Activated T-cell treated with anti-CD3 and anti-CD28 coated beads, Interleukin-2, amount 50 U/mL, for 4 hours (primary cell): Measurements from ENCODE around the gene FSCN2. TPM values are rescaled to one million over a fixed set of nuclear protein-coding genes. Genes with fewer than 3 reads are reported as not detected.

Source experiments
- ATAC-seq, 2 donors: fragments of 200-7000 bp; cut with Tn5 transposase; one replicate each; pipeline ENCODE4 v1.10.0; 2021
- DNase-seq: peaks from one replicate; pipeline ENCODE4 v3.0.0-alpha.2; 2020
- H3K27me3 Mint-ChIP-seq: one replicate; pipeline ENCODE4 v1.8.0; 2021; ENCODE audit warnings: low read depth, mixed read lengths
- H3K36me3 Mint-ChIP-seq: one replicate; pipeline ENCODE4 v1.8.0; 2022; ENCODE audit warnings: mixed read lengths; ENCODE audit not compliant: insufficient read depth
- H3K4me1 Mint-ChIP-seq: one replicate; pipeline ENCODE4 v1.8.0; 2021; ENCODE audit warnings: low read depth, mixed read lengths
- H3K4me3 Mint-ChIP-seq: one replicate; pipeline ENCODE4 v1.8.0; 2021; ENCODE audit warnings: mild to moderate bottlenecking, moderate library complexity, mixed read lengths
- H3K9me3 Mint-ChIP-seq: one replicate; pipeline ENCODE4 v1.8.0; 2021; ENCODE audit warnings: mixed read lengths
- total RNA-seq, 3 donors: library from RNA; stranded (reverse); gene quantifications; one replicate each; pipeline ENCODE4 v1.2.1, GENCODE V29; 2021

FSCN2 gene
- total RNA-seq, 3 donors from 2014 or later, result 0.33 to 0.58 TPM; not detected in 1

DNA sequence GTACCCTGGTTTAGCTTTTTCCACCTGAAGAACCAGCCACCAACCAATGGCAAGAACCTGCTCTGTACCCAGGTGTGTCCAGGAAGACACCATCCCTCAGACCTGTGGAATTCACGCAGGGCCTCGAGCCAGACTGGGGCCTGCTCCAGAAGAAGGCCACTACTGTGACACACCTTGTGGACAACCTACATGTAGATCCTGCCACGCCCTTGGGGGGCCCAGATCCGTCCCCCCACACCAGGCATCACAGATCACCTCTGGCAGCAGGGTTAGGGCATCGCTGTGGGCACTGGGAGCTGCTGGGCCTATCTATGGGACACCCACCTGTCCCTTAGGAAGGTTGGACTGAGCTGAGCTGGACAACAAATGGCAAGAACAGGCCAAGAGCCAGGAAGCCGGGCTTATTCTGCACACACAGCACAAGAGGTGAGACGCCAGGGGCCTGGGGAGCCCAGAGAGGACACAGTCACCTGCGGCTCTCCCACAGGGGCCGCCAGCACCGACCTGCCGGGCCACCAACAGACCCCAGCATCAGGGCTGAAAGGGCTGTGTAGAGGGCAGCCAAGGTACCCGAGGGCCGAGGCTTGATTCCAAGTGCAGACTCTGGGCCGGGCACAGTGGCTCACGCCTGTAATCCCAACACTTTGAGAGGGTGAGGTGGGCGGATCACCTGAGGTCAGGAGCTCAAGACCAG lies 16.3 kb downstream of the FSCN2 start:
- Mint-ChIP-seq H3K4me1 (peaks cover 3% of the 10 kb centered on the region), H3K9me3 (no peaks in the 10 kb centered on the region), H3K27me3 (no peaks in the 10 kb centered on the region), H3K36me3 (peaks cover 13% of the 10 kb centered on the region), H3K4me3 (no peak overlapping the region)
- no peak for DNase-seq
- ATAC-seq, result no peak

DNA sequence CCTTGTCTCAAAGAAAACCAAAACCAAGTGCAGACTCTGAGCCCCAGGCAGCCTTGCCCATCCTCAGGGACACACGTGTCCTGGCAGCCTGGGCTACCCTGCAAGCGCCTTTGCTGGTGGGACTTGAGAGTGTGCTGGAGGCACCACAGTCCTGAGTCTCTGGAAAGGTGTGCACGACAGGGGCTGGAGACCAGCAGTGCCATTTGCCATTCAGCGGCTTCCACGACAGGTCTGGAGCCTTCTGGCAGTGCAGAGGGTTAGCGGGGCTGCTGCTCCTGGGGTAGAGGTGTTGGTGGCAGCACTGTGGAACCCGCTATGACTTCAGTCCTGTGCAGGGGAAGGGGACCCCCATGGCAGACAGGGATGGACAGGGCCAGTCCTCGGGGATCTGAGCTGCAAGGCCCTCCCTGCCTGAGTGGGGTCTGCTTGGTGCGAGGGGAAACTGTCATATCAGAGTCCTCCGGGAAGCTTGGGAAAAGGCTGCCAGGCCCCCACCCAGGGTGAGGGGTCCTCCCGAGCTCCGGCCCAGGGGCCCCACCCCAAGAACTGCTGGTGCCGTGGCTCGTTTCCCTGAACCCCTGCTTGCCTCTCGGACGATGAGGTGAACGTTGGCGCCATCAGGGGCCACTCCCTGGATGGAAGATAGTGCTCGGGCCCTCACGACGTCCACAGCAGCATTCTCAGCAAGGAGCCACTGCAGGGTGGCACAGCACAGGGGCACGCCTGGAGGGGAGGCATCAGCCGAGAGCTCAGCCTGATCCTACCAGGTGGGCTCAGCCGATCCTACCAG lies 17.2 kb downstream of the FSCN2 start:
- peaks cover 11% of the 10 kb centered on the region for H3K4me1 Mint-ChIP-seq
- DNase-seq, result no peak
- no peaks in the 10 kb centered on the region for H3K9me3 Mint-ChIP-seq
- H3K4me3 Mint-ChIP-seq, result no peak overlapping the region
- ATAC-seq, result no peak
- H3K36me3 Mint-ChIP-seq, result peaks cover 21% of the 10 kb centered on the region
- no peaks in the 10 kb centered on the region for H3K27me3 Mint-ChIP-seq

DNA sequence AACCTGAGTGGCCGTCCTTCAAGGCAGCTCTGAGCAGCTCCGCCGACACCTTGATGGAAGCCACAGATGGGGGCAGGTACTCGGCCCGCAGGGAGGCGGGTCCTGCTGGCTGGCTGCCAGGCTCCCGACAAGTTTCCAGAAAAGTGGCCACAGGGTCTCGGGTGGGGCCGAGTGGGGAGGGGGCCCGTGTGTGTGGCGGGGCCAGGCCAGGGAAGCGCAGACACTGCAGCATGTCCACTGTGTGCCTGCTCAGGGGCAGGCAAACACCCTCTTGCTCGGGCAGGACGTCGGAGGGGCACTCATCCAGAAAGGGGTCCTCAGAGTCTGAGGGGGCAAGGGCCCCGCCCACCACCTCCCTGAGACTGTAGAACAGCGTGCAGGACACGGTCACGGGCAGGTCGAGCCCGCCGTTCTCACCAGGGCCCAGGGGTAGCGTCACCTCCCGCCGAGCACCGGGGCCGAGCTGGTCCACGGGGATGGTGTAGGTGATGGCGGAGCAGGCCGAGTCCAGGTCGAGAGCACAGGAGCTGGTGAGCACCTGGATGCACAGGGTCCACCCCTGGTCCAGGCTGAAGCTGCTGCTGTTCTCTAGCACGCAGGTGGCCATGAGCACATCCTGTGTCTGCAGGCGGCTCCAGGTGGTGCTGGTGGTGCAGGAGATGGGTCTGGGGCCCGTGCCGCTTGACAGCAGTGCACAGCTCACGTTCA lies 18.9 kb downstream of the FSCN2 start:
- no peak for ATAC-seq
- Mint-ChIP-seq H3K9me3 (no peaks in the 10 kb centered on the region), H3K4me1 (peaks cover 19% of the 10 kb centered on the region), H3K27me3 (no peaks in the 10 kb centered on the region), H3K36me3 (peaks cover 19% of the 10 kb centered on the region), H3K4me3 (no peak overlapping the region)
- DNase-seq, result no peak

DNA sequence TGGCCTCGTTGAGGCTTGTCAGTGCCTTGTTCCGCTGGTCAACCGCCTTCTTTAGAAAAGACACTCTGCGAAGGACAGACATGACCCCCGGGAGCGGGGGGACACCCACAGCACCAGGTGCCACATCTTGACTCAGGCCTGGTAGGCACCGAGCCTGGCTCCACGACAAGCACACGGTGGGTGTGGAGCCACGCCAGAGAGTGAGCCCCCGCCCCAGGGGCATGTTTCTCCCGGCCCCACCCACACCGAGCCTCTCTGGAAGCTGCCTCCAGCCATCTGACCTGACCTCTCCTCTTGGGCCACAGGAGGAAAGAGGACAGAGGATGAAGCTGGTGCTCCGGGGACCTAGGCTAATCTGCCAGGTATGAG lies 19.4 kb downstream of the FSCN2 start:
- Mint-ChIP-seq H3K27me3 (no peaks in the 10 kb centered on the region), H3K36me3 (peaks cover 17% of the 10 kb centered on the region), H3K4me3 (no peak overlapping the region), H3K9me3 (no peaks in the 10 kb centered on the region), H3K4me1 (peaks cover 19% of the 10 kb centered on the region)
- DNase-seq, result no peak
- no peak for ATAC-seq

DNA sequence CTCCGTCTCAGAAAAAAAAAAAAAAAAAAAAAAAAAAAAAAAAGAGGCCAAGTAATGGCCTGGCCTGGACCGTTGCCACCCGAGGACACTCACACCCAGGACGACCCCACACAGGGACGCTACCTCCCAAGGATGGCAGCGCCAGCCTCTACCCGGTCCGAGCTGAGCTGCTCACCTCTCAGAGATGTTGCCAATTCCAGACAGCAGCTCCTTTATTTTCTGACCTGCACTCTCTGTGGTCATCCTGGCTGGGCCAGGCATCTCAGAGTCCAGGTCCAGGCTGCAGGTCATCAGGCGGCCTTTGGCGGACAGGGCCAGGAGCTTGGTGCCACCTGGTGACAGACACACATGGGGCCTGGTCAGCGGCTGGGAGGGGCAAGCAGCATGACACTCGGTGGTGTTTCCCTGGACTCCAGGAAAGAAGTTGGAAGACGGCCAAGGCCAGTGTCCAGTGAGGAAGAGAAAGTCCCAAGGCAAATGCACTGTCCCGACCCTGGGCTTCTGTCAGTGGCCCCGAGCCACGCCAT lies 20.9 kb downstream of the FSCN2 start:
- ATAC-seq, result no peak
- H3K4me3 Mint-ChIP-seq, result peak overlapping the region; percentile 88

DNA sequence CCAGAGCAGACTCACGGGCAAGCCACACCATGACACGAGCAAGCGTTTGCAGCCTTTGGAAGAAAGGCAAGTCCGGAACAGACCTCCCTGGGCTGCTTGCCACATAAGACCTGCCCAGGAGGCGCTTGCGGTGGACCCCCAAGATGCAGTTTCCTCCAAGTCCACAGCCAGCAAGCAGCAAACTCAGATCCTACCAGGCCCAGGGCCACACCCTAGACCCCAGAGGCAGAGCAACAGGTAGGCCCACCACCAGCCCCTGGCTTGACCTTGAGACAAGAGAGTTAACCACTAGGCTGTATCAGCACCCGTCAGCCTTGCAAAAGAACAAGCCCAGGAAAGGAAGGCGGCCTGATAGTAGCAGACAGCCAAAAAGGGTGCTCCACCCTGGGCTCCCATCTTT lies 21.6 kb downstream of the FSCN2 start:
- Mint-ChIP-seq H3K9me3 (no peaks in the 10 kb centered on the region), H3K4me3 (peak overlapping the region; percentile 88), H3K36me3 (peaks cover 14% of the 10 kb centered on the region), H3K4me1 (peaks cover 34% of the 10 kb centered on the region), H3K27me3 (no peaks in the 10 kb centered on the region)
- ATAC-seq, result no peak
- DNase-seq, result no peak

More for the DNA sequence above, 20.9 kb downstream of the FSCN2 start:
- Mint-ChIP-seq H3K27me3 (no peaks in the 10 kb centered on the region), H3K4me1 (peaks cover 29% of the 10 kb centered on the region), H3K9me3 (no peaks in the 10 kb centered on the region), H3K36me3 (peaks cover 14% of the 10 kb centered on the region)
- no peak for DNase-seq

DNA sequence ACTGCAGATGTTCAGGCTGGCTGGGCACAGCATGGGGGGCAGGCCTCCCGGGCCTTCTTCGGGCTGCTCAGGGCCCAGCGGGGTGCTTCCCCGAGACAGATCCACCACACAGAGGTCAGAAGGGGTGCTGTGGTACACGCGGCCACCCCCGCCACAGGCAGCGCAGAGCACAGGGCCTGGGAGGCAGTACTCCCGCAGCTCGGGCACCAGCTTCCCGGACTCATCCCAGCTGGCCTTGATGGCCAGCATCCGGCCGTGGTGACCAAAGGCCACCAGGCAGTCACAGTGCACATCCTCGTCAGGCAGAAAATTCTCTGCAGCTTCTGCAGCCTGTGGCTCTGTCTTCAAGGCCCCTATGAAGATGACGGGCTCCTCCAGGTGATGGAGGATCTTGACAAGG lies 22.1 kb downstream of the FSCN2 start:
- no peak for ATAC-seq
- H3K4me3 Mint-ChIP-seq, result peak overlapping the region; percentile 88
- peaks cover 34% of the 10 kb centered on the region for H3K4me1 Mint-ChIP-seq
- no peaks in the 10 kb centered on the region for H3K27me3 Mint-ChIP-seq
- no peaks in the 10 kb centered on the region for H3K9me3 Mint-ChIP-seq
- DNase-seq, result no peak
- H3K36me3 Mint-ChIP-seq, result peaks cover 14% of the 10 kb centered on the region

DNA sequence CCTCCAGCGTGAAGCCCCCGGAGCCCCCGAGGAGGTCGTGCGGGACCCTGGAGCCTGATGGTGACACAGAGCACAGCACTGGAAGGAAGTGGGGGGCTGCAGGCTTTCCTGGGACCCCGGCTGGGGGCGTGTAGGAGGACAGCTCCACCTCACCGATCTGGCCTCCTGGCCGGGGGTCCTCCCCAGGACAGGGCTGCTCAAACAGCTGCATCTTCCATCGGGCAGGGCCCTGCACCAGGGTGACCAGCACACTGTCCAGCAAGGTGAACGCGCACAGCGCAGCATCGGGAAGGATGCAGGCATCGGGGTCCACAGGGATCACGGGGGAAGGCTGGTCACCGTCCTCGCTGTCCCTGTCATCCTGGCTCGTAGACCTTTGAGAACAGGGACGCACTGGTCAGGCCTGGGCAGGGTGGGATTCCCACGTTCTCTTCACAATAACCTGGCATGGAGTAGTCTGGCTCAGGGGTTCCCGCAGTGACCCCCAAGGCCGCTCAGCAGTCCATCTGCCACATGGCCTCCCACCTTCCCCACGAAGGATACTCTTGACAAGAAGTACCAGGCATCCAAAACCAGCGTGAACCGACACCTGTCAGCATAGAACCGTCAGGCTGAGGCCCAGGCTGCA lies 22.8 kb downstream of the FSCN2 start:
- DNase-seq, result no peak
- peaks cover 34% of the 10 kb centered on the region for H3K4me1 Mint-ChIP-seq
- ATAC-seq, result no peak
- H3K4me3 Mint-ChIP-seq, result peak overlapping the region; percentile 88
- no peaks in the 10 kb centered on the region for H3K27me3 Mint-ChIP-seq
- H3K9me3 Mint-ChIP-seq, result no peaks in the 10 kb centered on the region
- peaks cover 14% of the 10 kb centered on the region for H3K36me3 Mint-ChIP-seq

DNA sequence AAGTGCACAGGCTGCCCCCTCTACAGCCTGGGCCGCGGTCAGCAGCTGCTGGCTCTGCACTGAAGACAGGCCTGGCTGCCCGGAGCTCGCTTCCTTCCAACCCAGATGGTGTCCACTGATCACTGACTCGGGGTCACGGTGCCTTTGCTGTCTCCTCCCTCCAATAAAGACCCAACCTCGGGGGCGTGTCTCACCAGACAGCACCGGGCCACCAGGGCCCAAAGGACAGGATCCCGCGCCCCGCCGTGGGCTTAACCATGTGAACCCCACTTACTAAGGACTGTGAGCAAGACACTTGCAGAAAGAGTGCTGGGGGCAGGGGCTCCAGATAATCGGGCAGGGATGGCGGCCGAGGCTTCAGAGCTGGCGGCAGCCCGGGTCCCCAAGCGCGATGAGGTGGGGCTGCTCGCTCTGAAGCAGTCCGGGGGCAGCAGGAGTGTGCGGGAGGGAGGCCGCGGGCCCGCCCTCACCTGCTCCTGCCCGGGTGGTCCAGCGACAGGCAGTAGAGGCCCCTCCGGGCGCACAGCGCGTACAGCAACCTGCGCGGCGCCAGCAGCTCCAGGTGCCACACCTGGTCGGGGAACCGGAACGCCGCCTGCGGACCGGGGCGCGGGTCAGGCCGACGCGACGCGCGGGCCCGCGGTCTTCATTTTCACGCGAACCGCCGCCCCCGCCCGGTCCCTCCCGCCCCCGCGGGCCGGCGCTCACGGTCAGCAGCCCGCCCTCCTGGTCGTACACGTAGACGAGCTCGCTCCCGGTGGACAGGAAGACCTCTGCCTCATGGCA lies 23.5 kb downstream of the FSCN2 start:
- no peak for DNase-seq
- Mint-ChIP-seq H3K36me3 (peaks cover 16% of the 10 kb centered on the region), H3K4me3 (peak overlapping the region; percentile 88), H3K4me1 (peaks cover 34% of the 10 kb centered on the region), H3K27me3 (no peaks in the 10 kb centered on the region), H3K9me3 (no peaks in the 10 kb centered on the region)
- ATAC-seq, result peak; percentile 2 to 5

DNA sequence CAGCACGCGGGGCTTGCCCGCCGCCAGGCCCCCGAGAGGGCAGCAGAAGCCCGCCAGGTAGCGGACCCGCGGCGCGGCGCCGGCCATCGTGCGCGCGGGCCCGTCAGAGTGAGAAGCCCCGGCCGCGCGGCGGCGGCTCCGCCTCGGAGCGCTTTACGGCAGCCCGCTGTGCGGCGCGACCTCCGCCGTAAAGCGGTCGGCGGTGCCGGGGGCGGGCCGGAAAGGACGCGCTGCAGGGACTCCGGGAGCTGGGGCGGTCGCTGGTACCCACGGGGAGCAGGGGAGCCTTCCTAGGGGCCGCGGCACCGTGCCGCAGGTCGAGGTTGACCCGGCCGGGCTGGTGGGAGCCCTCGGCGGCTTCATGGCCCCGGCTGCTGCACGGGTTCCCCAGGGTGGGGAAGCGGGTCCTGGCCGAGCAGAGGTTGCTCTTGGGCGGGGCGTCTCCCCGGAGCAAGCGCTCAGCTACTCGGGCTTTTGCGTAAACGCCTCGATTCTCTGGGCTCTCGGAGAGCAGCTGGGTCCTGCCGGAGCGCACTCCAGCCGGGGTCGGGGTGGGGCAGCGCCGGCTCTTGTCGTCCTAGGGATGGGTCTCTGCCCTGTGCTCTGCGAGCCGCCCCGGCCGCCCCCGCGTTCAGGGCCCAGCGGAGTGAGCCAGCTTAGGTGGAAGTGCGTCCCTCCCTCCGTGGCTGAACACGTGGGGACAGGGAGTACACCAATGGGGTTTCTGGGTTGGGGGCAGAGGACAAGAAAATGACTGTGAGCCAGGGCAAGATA lies 24.3 kb downstream of the FSCN2 start, which contains the start of gene FAAP100:
TSS of gene FAAP100 (minus strand) at position 110 of the 774 bp plus-strand sequence. CDS start at position 87, 23 bp downstream.
- ATAC-seq (peak; percentile 61 to 63), DNase-seq (peak; percentile 74)
- Mint-ChIP-seq H3K27me3 (no peaks in the 10 kb centered on the region), H3K9me3 (no peaks in the 10 kb centered on the region), H3K36me3 (peaks cover 19% of the 10 kb centered on the region), H3K4me3 (peak within 1 kb of the TSS; percentile 90), H3K4me1 (peaks cover 34% of the 10 kb centered on the region)

DNA sequence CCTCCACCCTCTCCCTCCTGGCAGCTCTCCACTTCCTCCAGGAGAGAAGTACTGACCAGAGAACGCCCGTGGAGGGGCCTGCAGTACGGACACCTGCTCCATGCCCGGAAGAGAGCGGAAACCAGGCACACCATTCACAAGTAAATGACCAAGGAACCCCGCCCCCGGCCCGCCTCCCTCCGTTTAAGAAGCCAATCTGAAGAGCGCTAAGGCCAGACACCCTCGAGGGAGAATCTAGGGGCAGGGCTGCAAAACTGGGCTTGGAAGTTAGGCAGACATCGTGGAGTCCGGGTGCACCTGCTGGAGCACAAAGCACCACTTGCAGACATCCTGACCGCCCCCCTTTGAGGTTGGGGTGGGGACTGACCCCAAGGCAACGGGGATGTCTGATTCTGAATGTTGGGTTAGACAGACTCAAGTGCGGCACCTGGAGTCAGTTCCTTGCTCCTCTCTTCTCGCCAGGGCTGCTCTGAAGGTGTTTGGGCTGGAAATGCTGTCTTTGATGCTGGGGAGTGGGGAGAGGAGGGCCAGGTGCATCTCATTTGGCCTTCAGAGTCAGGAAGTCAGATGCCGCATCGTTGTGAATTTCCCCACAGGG lies 24.9 kb downstream of the FSCN2 start:
- peaks cover 20% of the 10 kb centered on the region for H3K36me3 Mint-ChIP-seq
- peaks cover 34% of the 10 kb centered on the region for H3K4me1 Mint-ChIP-seq
- no peaks in the 10 kb centered on the region for H3K27me3 Mint-ChIP-seq
- DNase-seq (peak; percentile 64), ATAC-seq (peak; percentile 79 to 80)
- H3K9me3 Mint-ChIP-seq, result no peaks in the 10 kb centered on the region
- peak overlapping the region; percentile 90 for H3K4me3 Mint-ChIP-seq

DNA sequence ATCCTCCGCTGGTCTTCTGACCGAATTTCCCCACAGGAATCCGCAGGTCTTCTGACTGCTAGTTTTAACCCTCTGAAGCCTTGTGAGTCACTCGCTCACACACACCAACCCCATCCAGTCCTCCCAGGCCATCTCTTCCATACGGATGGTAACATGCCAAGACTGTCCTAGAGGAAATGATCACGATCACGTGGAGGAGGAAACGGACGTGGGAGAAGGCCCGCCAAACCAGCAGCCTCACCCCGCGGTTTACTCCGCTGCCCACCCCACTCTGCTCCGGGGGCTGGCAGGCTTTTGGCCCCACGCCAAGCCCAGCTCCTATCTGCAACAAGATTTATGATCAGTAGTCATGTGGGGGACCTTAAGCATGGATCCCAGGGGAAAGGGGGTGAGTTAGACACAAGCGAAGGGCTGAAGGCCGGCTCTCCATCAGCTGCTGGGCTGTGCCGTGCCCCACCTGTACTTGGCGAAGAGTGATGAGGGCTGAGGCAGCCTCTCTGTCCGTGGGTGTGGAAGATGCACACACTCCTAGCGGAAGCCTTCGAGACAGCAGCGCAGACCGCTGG lies 25.5 kb downstream of the FSCN2 start:
- peak; percentile 5 for ATAC-seq
- Mint-ChIP-seq H3K27me3 (no peaks in the 10 kb centered on the region), H3K4me3 (peak overlapping the region; percentile 90), H3K36me3 (peaks cover 23% of the 10 kb centered on the region), H3K9me3 (no peaks in the 10 kb centered on the region), H3K4me1 (peaks cover 34% of the 10 kb centered on the region)
- DNase-seq, result no peak
